Measurements from ENCODE around the gene SPRR3. TPM values are rescaled to one million over a fixed set of nuclear protein-coding genes. Genes with fewer than 3 reads are reported as not detected.
"Not testable (repeated sequence)": the region's sequence is repeated elsewhere in the genome, so short reads cannot be mapped to it uniquely, and the experiment has no call there.

The SPRR3 gene
- total RNA-seq, 1 donor = not detected

DNA sequence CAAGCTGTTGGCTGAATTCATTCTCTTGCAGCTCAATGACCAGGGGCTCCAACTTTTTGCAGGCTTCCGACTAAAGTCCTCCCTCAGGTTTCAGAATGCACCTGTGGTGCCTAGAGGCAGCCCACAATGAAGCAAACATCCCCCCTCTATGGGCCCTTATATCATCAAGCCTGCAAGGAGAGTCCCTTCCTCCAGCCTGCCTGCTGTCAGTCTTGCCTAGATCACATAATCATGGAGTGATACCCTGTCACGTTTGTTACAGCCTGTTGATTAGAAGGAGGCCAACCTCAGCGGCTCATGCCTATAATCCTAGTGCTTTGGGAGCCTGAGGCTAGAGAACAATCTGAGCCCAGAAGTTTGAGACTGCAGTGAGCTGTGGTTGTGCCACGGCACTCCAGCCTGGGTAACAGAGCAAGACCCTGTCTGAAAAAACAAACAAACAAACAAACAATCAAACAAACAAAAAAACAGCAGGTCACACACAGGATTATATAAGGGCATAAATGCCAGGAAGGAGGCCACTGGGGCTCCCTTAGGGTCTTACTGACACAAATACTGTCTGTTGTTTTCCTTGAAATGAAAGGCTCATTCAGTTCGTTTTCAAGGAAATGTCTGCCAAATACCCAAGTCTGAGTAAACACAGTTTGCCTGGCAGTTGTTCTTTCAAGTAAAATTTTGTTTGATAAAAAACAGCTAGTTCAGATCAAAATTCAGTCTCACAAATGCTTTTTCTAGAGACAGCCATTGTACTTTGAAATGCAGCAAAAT, 4.7 kb upstream of the SPRR3 start:
- TF ChIP-seq, protein P1, sequence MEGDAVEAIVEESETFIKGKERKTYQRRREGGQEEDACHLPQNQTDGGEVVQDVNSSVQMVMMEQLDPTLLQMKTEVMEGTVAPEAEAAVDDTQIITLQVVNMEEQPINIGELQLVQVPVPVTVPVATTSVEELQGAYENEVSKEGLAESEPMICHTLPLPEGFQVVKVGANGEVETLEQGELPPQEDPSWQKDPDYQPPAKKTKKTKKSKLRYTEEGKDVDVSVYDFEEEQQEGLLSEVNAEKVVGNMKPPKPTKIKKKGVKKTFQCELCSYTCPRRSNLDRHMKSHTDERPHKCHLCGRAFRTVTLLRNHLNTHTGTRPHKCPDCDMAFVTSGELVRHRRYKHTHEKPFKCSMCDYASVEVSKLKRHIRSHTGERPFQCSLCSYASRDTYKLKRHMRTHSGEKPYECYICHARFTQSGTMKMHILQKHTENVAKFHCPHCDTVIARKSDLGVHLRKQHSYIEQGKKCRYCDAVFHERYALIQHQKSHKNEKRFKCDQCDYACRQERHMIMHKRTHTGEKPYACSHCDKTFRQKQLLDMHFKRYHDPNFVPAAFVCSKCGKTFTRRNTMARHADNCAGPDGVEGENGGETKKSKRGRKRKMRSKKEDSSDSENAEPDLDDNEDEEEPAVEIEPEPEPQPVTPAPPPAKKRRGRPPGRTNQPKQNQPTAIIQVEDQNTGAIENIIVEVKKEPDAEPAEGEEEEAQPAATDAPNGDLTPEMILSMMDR (IDR thresholded peaks at IDR 0.05; ENCODE audit: insufficient read depth, low read depth, low read length) = no peak
- H3K4me3 ChIP-seq (ENCODE audit: low read depth, low read length) = no peak overlapping the region

DNA sequence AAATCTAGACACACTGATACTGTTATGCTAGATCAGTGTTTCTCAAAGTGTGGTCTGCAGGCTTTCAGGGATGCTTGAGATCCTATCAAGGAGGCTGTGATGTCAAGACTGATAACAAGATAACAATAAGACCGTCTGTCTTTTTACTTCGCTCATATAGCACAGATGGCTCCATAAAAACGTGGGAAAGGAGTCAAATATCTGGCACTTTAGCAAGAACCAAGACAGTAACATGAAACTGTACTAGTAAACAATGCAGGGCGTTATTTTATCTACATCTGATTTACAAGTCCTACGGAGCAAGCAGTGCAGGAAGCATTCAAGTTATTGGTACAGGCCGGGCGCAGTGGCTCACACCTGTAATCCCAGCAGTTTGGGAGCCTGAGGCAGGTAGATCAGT, 3.6 kb upstream of the SPRR3 start:
- TF ChIP-seq, protein P1 (IDR thresholded peaks at IDR 0.05; ENCODE audit: insufficient read depth, low read depth, low read length) = no peak
- no peak for DNase-seq (ENCODE audit: low read depth)
- H3K4me3 ChIP-seq (ENCODE audit: low read depth, low read length) = no peak overlapping the region

More for the DNA sequence above, 4.7 kb upstream of the SPRR3 start:
- DNase-seq (ENCODE audit: low read depth) = no peak

DNA sequence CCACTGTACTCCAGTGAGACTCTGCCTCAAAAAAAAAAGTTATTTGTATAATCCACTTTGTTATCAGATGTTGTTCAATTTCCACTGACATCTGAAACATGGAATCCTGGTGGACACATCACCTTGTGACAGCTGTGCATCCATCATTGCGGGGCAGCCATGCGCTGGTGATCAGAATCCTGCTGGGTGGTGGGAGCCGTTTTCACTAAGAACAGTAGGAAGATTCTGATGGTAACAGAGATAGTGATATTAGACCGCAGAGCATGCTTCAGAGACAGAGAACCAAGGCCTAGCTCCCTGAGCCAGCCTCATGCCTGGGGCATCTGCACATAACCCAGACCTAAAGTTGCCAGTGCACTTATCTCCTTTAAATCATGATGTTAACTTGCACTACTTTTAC, 3.1 kb upstream of the SPRR3 start:
- TF ChIP-seq, protein P1 (IDR thresholded peaks at IDR 0.05; ENCODE audit: insufficient read depth, low read depth, low read length) = no peak
- H3K4me3 ChIP-seq (ENCODE audit: low read depth, low read length) = no peak overlapping the region
- DNase-seq (ENCODE audit: low read depth) = no peak

DNA sequence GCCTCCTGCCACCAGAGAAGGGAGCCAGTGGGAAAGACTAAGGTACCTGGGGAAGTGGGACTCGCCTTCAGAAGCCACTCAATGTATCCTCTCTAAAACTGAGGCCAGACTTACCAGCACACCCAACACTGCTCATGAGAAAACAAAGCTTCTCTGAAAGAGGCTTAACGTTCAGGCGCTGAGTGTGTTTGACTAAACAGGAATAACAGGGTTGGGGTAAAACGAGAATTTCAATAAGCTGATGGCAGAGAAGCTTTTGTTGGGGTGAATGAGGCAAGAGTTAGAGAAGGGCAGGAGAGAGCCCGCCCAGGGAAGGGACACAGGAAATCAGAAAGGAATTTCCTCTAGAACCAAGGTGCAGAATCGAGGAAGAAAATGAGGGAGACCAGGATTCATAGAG, 1.7 kb upstream of the SPRR3 start:
- DNase-seq (ENCODE audit: low read depth) = no peak
- TF ChIP-seq, protein P1 (IDR thresholded peaks at IDR 0.05; ENCODE audit: insufficient read depth, low read depth, low read length) = no peak
- H3K4me3 ChIP-seq (ENCODE audit: low read depth, low read length) = no peak overlapping the region

DNA sequence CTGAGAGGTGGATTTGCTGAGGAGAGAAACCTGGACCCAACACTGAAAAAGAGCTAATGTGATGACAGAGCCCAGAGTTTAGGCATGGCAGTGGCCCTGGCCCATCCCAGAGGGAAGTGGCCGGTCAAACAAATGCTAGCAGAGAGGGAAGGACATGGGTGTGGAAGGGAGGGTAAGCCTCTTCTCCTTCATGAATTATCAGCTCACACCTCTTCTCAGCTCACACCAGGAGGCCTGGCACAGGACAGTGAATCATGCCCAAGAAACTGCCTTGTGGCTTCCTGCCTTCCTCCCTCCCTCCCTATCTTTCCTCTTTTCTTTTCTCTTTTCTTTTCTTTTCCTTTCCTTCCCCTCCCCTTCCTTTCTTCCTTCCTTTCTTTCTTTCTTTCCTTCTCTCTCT, 1.3 kb upstream of the SPRR3 start:
- TF ChIP-seq, protein P1 (IDR thresholded peaks at IDR 0.05; ENCODE audit: insufficient read depth, low read depth, low read length) = no peak
- H3K4me3 ChIP-seq (ENCODE audit: low read depth, low read length) = no peak overlapping the region
- no peak for DNase-seq (ENCODE audit: low read depth)

DNA sequence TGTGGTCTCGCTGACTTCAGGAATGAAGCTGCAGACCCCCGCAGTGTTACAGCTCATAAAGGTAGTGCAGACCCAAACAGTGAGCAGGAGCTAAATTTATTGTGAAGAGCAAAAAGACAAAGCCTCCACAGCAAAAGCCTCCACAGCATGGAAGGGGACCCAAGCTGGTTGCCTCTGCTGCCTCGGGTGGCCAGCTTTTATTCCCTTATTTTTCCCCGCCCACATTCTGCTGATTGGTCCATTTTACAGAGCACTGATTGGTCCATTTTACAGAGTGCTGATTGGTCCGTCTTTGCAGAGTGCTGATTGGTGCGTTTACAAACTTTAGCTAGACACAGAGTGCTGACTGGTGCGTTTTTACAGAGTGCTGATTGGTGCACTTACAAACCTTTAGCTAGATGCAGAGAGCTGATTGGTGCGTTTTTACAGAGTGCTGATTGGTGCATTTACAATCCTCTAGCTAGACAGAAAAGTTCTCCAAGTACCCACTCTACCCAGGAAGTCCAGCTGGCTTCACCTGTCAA, 9.7 kb downstream of the SPRR3 start:
- DNase-seq (ENCODE audit: low read depth); H3K4me3 ChIP-seq (ENCODE audit: low read depth, low read length): not testable (repeated sequence)

DNA sequence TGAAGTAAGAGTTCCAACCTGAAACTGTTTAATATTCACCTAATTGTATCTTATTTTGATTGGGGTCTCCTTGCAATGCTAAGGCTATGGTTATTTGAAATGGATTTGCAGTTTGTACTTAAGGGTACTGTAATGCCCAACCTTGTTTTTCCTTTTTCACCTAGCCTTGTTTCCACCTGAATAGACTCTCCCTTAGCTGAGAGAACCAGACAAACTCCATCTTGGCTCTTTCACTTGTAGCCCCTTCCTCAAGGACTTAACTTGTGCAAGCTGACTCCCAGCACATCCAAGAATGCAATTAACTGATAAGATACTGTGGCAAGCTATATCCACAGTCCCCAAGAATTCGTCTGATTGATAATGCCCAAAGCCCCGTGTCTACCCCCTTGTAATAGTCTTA, 20.3 kb downstream of the SPRR3 start:
- not testable (repeated sequence) for H3K4me3 ChIP-seq (ENCODE audit: low read depth, low read length); DNase-seq (ENCODE audit: low read depth)

DNA sequence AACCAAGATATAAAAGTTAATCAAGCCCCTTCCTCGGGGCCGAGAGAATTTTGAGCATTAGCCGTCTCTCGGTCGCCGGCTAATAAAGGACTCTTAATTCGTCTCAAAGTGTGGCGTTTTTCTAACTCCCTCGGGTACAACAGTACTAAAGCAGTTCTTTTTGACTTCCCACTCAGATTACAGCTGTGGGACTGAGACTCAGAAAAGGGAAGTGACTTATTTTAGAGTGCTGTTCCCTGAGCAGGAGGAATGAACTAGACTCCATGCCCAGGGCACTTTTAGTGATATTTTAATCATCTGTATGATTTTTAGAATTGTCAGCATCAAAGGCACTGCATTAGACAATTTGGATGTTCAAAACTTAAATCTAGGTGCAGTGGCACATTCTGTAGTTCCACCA, 20.8 kb downstream of the SPRR3 start:
- H3K4me3 ChIP-seq (ENCODE audit: low read depth, low read length); DNase-seq (ENCODE audit: low read depth): not testable (repeated sequence)
